ENCODE data around the gene CRELD2.

CRELD2 gene

DNA sequence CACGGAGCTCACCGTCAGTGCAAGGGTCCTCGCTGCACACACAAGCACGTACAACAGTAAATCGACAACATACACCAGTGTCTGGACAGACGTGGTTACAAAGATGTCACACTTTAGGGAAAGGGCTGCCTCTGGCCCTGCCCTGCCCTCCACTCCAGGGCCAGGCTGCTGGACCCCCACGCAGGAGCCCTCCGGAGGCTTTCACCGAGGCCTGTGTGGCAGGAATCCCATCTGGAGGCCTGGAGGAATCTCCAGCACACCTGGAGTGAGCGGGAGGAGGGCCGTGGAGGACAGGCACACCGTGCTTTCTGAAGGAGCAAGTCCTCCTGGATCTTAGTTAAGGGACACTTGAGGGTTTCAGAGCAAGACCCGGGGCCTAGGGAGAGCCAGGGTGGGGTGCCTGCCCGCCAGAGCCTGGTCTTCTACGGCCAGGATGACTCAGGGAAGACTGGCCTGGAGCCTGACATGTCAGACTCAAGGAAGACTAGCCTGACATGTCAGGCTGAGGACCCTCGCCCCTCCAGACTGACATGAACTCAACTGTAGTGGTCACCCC lies 40.0 kb downstream of the CRELD2 start:
- DNase-seq (ENCODE audit: low spot score) = no peak

DNA sequence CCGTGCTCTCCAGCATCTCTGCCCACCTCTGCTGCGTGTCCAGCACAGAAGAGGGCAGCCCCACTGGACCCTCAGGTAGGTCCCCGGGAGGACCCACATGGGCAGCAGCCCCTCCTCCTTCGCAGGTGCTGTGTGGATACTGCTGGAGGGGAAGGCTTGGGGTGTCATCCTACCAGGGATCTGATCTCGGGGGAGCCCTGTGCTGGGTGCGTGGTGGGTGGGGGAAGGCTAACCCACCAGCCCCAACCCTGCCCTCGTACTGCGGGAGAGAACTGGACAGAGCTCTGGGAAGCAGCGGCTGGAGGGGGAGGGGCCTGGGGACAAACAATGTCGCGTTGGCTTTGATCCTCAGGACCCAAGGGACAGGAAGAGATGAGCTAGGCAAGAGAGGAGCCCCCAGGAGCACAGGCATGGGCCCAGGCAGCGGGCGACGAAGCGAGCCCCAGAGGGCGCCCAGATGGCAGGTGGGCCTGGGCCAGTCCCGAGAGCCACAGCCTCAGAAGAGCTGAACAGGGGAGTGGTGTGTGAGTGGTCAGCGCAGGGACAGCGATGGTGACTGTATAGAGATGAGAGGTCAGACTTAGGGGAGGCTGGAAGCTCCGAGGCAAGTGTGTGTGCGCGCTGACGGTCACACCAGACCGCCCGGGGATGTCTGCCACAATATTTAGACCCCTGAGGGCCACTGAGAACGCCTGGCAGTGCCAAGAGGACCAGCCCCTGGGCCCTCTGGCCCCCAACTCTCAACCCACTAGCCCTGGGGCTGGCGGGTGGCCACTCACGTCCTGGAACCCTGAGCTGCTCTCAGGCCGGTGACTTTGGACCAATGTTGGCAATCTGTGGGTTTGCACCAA lies 40.7 kb downstream of the CRELD2 start:
- no peak for DNase-seq (ENCODE audit: low spot score)

DNA sequence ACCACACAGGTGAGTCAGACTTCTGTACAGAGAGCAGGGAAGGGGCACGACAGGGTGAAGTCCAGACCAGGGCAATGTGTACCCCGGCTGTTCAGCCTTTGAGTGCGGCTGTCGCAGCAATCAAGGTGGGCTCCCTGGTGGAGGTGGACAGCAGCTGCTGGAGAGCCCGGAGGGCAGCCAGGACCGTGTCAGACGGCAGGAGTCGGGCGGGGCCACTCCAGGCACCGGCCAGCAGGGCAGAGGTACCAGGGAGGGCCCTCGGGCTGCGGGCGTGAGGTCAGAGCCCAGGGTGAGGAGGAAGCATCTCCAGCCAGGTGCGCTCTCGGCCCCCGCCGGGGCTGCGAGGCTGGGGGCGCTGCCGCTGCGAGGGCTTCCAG lies 41.3 kb downstream of the CRELD2 start:
- DNase-seq (ENCODE audit: low spot score) = peak; percentile 38

DNA sequence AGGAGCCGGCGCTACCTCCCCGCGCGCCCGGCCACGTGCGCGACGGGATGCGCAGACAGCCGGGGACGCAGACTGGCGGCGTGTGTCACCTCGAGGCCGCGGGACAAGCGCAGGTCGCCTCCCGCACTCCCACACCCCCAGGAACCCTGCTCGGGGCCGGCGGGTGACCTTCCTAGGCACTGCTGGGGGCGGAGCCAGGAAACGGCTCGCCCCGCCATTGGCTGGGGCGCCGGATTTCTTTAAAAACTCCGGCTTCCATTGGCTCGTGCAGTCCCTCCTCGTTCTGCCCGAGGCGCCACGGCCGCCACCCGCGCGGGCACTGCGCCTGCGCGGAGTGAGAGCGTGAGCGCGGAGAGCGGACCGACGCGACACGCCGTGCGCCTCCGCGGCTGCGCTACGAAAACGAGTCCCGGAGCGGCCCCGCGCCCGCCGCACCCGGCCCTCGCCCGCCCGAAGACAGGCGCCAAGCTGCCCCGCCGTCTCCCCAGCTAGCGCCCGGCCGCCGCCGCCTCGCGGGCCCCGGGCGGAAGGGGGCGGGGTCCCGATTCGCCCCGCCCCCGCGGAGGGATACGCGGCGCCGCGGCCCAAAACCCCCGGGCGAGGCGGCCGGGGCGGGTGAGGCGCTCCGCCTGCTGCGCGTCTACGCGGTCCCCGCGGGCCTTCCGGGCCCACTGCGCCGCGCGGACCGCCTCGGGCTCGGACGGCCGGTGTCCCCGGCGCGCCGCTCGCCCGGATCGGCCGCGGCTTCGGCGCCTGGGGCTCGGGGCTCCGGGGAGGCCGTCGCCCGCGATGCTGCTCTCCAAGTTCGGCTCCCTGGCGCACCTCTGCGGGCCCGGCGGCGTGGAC lies 41.9 kb downstream of the CRELD2 start, which contains the start of gene PIM3:
Gene PIM3, plus strand, starts transcription at position 614 of the 846 bp plus-strand sequence. Its CDS starts 176 bp downstream, at position 790.
- peak; percentile 94 for DNase-seq (ENCODE audit: low spot score)

DNA sequence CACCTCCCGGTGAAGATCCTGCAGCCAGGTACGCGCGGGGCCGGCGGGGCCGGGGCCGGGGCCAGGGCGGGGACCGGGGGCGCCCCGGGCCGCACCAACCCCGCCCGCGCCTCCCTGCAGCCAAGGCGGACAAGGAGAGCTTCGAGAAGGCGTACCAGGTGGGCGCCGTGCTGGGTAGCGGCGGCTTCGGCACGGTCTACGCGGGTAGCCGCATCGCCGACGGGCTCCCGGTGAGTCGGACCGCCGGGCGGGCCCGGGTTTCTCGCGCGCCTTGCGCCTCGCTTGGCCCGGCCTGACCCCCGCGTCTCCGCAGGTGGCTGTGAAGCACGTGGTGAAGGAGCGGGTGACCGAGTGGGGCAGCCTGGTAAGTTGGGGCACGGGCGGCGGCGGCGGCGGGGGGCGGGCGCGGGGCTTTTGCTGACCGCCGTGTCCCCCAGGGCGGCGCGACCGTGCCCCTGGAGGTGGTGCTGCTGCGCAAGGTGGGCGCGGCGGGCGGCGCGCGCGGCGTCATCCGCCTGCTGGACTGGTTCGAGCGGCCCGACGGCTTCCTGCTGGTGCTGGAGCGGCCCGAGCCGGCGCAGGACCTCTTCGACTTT lies 42.7 kb downstream of the CRELD2 start:
- no peak for DNase-seq (ENCODE audit: low spot score)

DNA sequence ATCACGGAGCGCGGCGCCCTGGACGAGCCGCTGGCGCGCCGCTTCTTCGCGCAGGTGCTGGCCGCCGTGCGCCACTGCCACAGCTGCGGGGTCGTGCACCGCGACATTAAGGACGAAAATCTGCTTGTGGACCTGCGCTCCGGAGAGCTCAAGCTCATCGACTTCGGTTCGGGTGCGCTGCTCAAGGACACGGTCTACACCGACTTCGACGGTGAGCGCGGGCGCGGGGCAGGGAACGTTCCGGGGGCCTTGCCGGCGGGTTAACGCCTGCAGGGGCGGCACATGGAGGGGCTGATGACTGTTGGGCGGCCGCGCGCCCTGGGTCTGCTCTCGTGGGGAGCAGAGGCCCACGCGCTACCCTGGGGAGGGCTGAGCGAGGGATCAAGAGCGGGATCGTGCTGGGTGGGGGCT lies 43.2 kb downstream of the CRELD2 start:
- DNase-seq (ENCODE audit: low spot score) = no peak

DNA sequence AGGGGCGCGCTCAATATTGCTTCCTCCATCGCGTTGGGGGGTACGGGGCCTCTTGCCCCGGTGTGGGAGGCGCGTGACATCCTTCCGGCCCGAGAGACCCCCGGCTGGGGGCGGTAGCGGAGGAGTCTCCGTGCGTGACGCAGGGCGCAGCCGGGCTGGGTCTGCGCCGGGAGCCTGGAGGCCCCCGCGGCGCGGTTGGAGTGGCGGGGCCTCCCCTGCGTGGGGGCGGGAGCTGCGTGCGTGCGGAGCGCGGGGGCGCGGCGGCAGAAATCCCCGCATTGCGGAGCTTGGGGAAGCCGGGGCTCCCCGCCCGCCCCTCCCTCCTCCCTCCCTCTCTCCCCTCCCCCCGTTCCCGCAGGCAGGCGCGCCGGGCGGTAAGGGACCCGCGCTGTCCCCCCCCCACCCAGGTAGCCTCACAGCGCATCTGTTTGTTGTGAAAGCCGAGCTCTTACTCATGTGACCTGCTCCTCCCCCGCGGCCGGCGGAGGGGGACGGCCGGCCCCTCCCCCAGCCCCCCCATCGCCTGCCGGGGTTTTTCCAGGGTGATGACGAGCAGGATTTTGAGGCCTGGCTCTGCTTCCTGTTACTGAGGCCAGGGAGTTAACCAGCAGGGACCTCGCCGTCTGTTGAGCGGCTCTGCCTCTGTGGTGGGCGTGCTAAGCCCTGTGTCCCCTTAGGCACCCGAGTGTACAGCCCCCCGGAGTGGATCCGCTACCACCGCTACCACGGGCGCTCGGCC lies 43.7 kb downstream of the CRELD2 start:
- DNase-seq (ENCODE audit: low spot score) = peak; percentile 79

DNA sequence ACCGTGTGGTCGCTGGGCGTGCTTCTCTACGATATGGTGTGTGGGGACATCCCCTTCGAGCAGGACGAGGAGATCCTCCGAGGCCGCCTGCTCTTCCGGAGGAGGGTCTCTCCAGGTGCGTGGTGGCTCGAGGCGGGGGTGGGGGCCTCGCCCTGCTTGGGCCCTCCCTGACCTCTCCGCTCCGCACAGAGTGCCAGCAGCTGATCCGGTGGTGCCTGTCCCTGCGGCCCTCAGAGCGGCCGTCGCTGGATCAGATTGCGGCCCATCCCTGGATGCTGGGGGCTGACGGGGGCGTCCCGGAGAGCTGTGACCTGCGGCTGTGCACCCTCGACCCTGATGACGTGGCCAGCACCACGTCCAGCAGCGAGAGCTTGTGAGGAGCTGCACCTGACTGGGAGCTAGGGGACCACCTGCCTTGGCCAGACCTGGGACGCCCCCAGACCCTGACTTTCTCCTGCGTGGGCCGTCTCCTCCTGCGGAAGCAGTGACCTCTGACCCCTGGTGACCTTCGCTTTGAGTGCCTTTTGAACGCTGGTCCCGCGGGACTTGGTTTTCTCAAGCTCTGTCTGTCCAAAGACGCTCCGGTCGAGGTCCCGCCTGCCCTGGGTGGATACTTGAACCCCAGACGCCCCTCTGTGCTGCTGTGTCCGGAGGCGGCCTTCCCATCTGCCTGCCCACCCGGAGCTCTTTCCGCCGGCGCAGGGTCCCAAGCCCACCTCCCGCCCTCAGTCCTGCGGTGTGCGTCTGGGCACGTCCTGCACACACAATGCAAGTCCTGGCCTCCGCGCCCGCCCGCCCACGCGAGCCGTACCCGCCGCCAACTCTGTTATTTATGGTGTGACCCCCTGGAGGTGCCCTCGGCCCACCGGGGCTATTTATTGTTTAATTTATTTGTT lies 44.6 kb downstream of the CRELD2 start:
- DNase-seq (ENCODE audit: low spot score) = no peak

DNA sequence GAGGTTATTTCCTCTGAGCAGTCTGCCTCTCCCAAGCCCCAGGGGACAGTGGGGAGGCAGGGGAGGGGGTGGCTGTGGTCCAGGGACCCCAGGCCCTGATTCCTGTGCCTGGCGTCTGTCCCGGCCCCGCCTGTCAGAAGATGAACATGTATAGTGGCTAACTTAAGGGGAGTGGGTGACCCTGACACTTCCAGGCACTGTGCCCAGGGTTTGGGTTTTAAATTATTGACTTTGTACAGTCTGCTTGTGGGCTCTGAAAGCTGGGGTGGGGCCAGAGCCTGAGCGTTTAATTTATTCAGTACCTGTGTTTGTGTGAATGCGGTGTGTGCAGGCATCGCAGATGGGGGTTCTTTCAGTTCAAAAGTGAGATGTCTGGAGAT lies 45.2 kb downstream of the CRELD2 start:
- DNase-seq (ENCODE audit: low spot score) = no peak

DNA sequence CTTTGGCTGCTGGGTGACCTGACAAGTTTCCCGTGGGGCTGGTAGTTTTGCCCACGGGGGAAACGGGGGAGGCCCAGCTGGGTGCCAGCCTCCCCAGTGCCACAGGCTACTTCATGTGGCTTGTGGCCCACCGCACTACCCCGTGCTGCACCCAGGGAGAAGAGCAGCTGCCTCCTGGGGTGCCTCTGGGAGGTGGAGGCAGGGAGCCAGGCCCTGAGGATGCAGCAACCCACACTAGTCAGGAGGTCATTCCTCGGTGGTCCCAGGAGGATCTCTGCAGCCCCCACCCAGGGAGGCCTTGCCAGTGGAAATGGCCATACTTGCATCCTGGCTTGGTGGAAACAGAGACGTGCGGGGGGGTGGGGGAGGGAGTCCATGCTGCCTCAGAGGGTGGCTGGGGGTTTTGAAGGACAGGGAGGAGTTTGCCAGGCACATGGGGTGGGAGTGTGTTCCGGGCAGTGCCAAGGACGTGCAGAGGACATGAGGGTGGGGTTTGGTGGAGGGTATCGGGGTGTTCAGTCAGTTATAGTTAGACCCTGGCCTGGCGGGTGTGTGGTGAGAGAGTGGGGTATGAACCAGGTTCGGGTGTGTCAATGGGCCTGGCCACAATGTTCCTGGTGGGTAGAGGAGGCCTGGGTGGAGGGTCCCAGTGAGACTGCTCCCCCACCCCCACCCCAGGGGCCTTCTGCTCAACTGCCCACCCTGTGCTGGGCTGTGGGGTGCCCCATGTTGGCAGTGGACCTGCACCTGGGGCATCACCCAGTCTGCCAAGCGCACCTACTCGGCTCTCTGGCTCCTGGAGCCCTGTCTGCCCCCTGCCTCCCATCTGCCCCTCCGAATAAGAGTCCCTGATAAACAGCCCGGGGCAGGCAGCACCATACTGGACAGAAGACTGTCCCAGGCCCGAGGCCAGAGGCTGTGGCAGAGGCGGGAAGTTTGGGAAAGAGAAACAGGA lies 46.0 kb downstream of the CRELD2 start:
- no peak for DNase-seq (ENCODE audit: low spot score)

DNA sequence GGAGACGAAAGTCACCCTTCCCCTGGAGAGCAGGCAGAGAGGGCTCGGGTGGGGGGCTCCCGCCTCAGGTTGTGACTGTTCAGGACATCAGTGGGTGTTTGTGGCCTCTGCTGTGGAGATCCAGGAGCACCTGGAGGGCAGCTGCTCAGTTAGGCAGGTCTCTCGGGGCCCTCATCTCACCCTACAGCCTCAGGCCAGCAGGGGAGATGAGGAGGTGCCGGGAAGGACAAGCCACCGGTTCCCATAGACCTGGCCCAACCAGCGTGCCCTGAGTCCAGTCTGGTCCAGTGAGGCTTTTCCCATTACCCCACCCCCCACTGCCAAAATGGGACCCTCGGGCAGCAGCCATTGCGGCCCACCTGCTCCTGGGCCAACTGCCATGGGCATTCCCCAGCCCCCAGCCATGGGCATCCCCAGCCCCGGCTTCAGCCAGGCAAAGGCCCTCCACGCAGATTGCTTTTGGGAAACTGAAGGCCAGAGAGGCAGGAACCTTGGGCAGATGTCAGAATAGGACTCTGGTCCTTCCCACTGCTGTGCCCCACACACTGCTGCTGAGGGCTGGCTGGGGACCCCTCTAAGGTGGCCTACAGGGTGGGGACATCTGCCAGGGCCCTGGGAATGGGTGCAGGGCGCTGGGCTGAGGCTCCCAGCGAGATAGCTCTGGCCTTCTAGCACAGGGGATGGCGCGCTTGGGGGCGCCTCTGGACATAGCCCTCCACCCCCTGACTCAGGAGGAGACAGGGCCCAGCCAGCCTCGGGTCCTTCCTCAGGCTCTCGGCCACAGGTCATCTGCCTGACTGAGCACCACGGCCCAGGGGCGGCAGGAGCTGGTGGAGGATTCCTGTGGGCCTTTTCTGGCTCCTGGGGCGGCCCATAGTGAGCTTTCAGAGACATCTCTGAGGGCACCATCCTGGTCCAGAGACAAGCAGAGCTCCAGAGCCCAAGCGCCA lies 46.9 kb downstream of the CRELD2 start:
- DNase-seq (ENCODE audit: low spot score) = no peak

DNA sequence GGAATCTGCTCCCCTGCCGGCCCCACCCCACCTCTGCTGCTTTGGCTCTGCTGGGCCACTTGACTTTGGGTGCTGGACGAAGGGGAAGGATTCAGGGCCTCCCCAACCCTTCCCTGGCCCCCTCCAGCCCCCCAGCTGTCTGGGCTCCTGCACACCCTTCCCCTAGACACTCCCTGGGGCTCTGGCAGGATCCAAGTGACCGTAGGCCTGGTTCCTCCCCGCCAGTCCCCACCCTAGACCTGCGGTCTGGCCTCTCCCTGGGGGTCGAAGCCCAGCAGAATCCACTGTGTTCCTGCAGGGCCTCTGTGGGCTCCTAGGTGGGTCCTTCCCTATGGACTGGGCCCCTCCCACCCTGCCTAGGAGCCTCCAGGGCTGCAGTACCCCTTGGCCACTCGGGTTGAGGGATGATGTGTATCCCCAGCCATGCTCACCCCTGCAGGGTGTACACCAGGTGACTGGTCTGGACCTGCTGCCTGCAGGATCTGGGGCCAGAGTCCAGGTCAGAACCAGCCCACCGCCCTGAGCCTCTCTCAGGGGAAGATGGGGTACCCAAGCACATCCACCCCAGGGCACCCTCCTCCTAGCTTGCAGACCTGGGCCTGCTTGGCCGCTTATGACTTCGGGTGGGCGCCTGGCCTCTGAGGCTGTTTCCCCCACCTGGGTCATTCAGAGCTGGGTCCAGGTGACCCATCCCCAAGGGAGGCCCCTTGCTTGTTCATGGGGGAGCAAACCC lies 47.8 kb downstream of the CRELD2 start:
- no peak for DNase-seq (ENCODE audit: low spot score)

DNA sequence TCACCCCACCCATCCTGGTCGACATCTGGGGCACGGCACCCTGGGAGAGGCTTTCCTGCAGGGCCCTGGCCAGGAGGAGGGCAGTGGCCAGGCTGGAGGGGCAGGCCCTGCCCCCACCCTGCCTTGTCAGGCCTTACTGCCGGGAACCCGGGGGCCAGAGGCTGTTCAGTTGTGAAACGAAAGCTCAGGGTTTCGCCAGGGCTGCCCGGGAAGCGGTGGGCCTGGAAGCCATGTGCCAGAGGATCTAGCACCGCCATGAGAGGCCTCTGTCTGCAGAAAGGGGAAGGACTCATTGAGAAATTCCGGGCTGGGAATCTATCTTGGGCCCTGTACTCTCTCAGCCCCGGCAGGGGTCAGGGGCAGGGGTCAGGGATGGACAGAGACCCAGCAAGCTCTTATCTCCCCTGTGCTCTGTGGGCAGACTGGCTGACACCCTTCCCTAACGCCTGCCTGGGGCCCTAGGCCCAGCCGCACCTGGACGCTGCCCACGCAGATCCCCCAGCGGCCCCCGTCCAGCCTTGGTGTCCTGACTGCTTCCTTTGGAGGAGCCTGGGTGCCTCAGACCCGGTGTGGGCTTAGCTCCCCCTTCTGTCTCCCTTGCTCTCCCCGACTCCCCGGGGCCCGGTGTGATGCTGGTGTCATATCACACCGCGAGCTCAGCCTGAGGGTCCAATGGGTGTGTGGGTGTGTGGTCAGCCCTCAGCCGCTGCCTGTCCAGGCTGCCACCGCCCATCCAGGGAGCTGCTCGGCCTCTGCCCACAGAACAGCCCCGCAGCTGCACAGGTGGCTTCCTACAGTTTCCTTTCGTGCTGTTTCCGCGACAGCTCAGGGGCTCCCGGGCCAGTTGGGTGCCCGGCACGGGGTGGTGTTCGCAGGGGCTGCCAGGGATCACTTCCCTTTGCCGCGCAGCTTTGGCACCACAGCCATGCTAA lies 48.6 kb downstream of the CRELD2 start:
- no peak for DNase-seq (ENCODE audit: low spot score)

DNA sequence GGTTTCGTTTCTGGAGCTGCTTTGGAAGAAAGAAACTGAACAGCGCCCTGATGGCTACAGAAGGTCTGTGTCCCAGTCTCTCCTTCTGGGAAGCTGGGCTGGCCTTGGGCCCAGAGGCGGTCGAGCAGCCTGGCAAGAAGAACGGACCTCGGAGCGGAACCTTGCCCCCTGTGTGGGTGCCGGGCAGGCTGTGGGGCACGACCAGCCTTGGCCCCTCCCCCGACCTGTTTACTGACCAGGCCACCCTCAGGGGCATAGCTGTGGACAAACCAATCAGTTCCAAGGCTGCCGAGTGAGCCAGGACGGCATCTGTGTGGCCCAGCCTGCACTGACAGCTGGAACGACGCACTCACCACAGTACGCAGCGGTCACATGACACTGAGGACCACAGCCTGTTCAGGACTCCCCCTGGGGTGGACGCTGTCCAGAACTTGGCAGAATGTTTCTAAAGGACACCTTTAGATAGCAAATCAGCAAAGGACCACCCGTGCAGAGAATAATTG lies 49.3 kb downstream of the CRELD2 start:
- DNase-seq (ENCODE audit: low spot score) = peak; percentile 69

DNA sequence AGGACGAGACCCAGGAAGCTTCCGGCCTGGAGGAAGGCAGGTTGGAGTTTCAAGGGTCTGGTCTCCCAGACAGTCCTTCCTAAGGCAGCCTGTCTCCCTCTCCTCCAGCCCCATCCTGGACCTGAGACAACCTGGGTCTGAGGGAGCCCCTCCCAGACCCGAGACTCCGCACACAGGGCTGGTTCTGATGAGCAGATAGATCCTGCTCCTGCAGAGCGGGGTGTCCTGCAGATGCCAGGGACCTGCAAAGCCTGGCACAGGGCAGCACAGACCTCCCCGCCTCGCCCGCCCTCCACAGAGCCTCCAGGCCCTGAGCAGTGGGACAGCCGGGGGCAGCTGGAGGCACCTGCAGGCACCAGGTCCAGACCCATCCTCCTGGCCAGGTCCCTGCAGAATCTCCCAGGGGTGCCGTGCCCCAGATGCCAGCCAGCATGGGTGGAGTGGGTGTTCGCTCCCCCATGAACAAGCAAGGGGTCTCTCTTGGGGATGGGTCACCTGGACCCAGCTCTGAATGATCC lies 49.9 kb downstream of the CRELD2 start:
- DNase-seq (ENCODE audit: low spot score) = no peak
